HEK293 (cell line): ENCODE measurements around the gene MARK2.

Source experiments
- CTCF ChIA-PET: fragments of 350-600 bp; formaldehyde crosslinking; extraction: SDS; loops from one replicate; lab custom pipeline; 2021; ENCODE audit warnings: antibody characterized with exemption; lab: Yijun Ruan, JAX
- POLR2A ChIA-PET: fragments of 300-600 bp; formaldehyde crosslinking; extraction: SDS; loops from one replicate; lab custom pipeline; 2020; ENCODE audit warnings: antibody characterized with exemption, inconsistent platforms; lab: Yijun Ruan, JAX
- H3K27ac ChIP-seq: fragments of 200-500 bp; sonication (Bioruptor generic); 2 replicates; pipeline ENCODE4 v1.5.1; 2014; ENCODE audit warnings: low read depth, low read length, control low read depth, inconsistent platforms; ENCODE audit errors: extremely low read depth
- H3K36me3 ChIP-seq, 2 experiments: fragments of 200-500 bp in 1 of 2; sonication (Bioruptor generic) in 1 of 2; 1 replicate in 1 of 2; 2 replicates in 1 of 2; pipeline ENCODE4 v1.5.1; 2014 to 2017; ENCODE audit warnings: inconsistent platforms in 2 of 2, low read length in 2 of 2; ENCODE audit not compliant: control insufficient read depth in 2 of 2, insufficient read depth in 1 of 2
- H3K4me1 ChIP-seq: fragments of 200-500 bp; sonication (Bioruptor generic); 2 replicates; pipeline ENCODE4 v1.5.1; 2014; ENCODE audit warnings: mild to moderate bottlenecking, low read length, inconsistent platforms; ENCODE audit not compliant: control insufficient read depth, insufficient read depth
- H3K4me3 ChIP-seq: 2 replicates; pipeline ENCODE4 v1.5.1; 2011; ENCODE audit warnings: low read depth, mild to moderate bottlenecking, control low read depth, low read length, moderate library complexity
- H3K9me3 ChIP-seq: fragments of 200-500 bp; sonication (Bioruptor generic); 2 replicates; pipeline ENCODE4 v1.5.1; 2014; ENCODE audit warnings: low read depth, low read length, inconsistent platforms; ENCODE audit not compliant: control insufficient read depth, insufficient read depth
- EGR2 ChIP-seq: fragments of 450-650 bp; formaldehyde crosslinking; IDR thresholded peaks from 2 replicates; pipeline ENCODE4 v1.5.1; 2016; ENCODE audit warnings: low read depth, missing biosample characterization, missing genetic modification characterization
- GLI4 ChIP-seq: fragments of 450-650 bp; formaldehyde crosslinking; IDR thresholded peaks from 2 replicates; pipeline ENCODE4 v1.5.1; 2016; ENCODE audit warnings: missing biosample characterization, missing genetic modification characterization
- IKZF3 ChIP-seq: fragments of 450-650 bp; IDR thresholded peaks from 2 replicates; pipeline ENCODE4 v1.5.0; 2018; ENCODE audit warnings: missing biosample characterization, mild to moderate bottlenecking, missing genetic modification characterization, moderate library complexity
- KLF1 ChIP-seq: fragments of 450-650 bp; formaldehyde crosslinking; IDR thresholded peaks from 2 replicates; pipeline ENCODE4 v1.5.1; 2016; ENCODE audit warnings: missing biosample characterization, missing genetic modification characterization
- PRDM10 ChIP-seq: fragments of 450-650 bp; formaldehyde crosslinking; IDR thresholded peaks from 2 replicates; pipeline ENCODE4 v1.5.1; 2016; ENCODE audit warnings: missing biosample characterization, missing genetic modification characterization
- ZBTB44 ChIP-seq: fragments of 450-650 bp; IDR thresholded peaks from 2 replicates; pipeline ENCODE4 v1.5.1; 2018; ENCODE audit warnings: missing biosample characterization, mild to moderate bottlenecking, missing genetic modification characterization
- ZBTB48 ChIP-seq: fragments of 450-650 bp; formaldehyde crosslinking; IDR thresholded peaks from 2 replicates; pipeline ENCODE4 v1.5.1; 2016; ENCODE audit warnings: missing biosample characterization, missing genetic modification characterization
- ZFHX2 ChIP-seq: fragments of 450-650 bp; formaldehyde crosslinking; conservative IDR thresholded peaks from 2 replicates; pipeline ENCODE4 v1.5.1; 2016; ENCODE audit warnings: missing biosample characterization, missing genetic modification characterization
- ZIC2 ChIP-seq: fragments of 450-650 bp; formaldehyde crosslinking; IDR thresholded peaks from 2 replicates; pipeline ENCODE4 v1.5.1; 2016; ENCODE audit warnings: missing biosample characterization, missing genetic modification characterization
- ZNF341 ChIP-seq: fragments of 450-650 bp; formaldehyde crosslinking; IDR thresholded peaks from 2 replicates; pipeline ENCODE4; 2016; ENCODE audit warnings: low read depth, missing biosample characterization, missing genetic modification characterization
- ZNF350 ChIP-seq: fragments of 450-650 bp; formaldehyde crosslinking; IDR thresholded peaks from 2 replicates; pipeline ENCODE4 v1.5.0; 2017; ENCODE audit warnings: missing biosample characterization, mild to moderate bottlenecking, missing genetic modification characterization
- ZNF394 ChIP-seq: fragments of 450-650 bp; formaldehyde crosslinking; IDR thresholded peaks from 2 replicates; pipeline ENCODE4 v1.5.1; 2016; ENCODE audit warnings: missing biosample characterization, missing genetic modification characterization, mild to moderate bottlenecking, moderate library complexity, borderline replicate concordance
- ZNF501 ChIP-seq: fragments of 450-650 bp; formaldehyde crosslinking; IDR thresholded peaks from 2 replicates; pipeline ENCODE4 v1.5.1; 2016; ENCODE audit warnings: missing biosample characterization, missing genetic modification characterization
- ZNF560 ChIP-seq: fragments of 450-650 bp; formaldehyde crosslinking; IDR thresholded peaks from 2 replicates; pipeline ENCODE4 v1.5.1; 2017; ENCODE audit warnings: missing biosample characterization, missing genetic modification characterization, borderline replicate concordance
- ZNF561 ChIP-seq: fragments of 450-650 bp; IDR thresholded peaks from 2 replicates; pipeline ENCODE4 v1.5.1; 2018; ENCODE audit warnings: missing biosample characterization, missing genetic modification characterization, borderline replicate concordance
- ZNF600 ChIP-seq: fragments of 450-650 bp; formaldehyde crosslinking; IDR thresholded peaks from 2 replicates; pipeline ENCODE4 v1.5.1; 2016; ENCODE audit warnings: missing biosample characterization, missing genetic modification characterization
- ZNF654 ChIP-seq: fragments of 450-650 bp; formaldehyde crosslinking; IDR thresholded peaks from 2 replicates; pipeline ENCODE4 v1.5.1; 2016; ENCODE audit warnings: low read depth, missing biosample characterization, missing genetic modification characterization
- ZNF660 ChIP-seq: fragments of 450-650 bp; IDR thresholded peaks from 2 replicates; pipeline ENCODE4 v1.5.1; 2018; ENCODE audit warnings: missing biosample characterization, mild to moderate bottlenecking, missing genetic modification characterization
- ZNF664 ChIP-seq: fragments of 450-650 bp; formaldehyde crosslinking; IDR thresholded peaks from 2 replicates; pipeline ENCODE4 v1.5.1; 2016; ENCODE audit warnings: missing biosample characterization, missing genetic modification characterization
- ZNF791 ChIP-seq: fragments of 450-650 bp; formaldehyde crosslinking; IDR thresholded peaks from 2 replicates; pipeline ENCODE4 v1.5.1; 2016; ENCODE audit warnings: missing biosample characterization, missing genetic modification characterization
- ZSCAN23 ChIP-seq: fragments of 450-650 bp; formaldehyde crosslinking; IDR thresholded peaks from 2 replicates; pipeline ENCODE4 v1.5.1; 2016; ENCODE audit warnings: missing biosample characterization, missing genetic modification characterization
- TF ChIP-seq, protein P1 (sequence below): fragments of 450-650 bp; formaldehyde crosslinking; IDR thresholded peaks from 2 replicates; pipeline ENCODE4 v1.5.1; 2016; ENCODE audit warnings: missing biosample characterization, missing genetic modification characterization
- TF ChIP-seq, protein P2 (sequence below): fragments of 450-650 bp; formaldehyde crosslinking; IDR thresholded peaks from 2 replicates; pipeline ENCODE4 v1.5.1; 2016; ENCODE audit warnings: missing biosample characterization, missing genetic modification characterization, low read depth

The MARK2 gene

GRCh38 chr11:63944987-63945386 is 106.1 kb downstream of the MARK2 start (continued):
- TF ChIP-seq, protein P1, sequence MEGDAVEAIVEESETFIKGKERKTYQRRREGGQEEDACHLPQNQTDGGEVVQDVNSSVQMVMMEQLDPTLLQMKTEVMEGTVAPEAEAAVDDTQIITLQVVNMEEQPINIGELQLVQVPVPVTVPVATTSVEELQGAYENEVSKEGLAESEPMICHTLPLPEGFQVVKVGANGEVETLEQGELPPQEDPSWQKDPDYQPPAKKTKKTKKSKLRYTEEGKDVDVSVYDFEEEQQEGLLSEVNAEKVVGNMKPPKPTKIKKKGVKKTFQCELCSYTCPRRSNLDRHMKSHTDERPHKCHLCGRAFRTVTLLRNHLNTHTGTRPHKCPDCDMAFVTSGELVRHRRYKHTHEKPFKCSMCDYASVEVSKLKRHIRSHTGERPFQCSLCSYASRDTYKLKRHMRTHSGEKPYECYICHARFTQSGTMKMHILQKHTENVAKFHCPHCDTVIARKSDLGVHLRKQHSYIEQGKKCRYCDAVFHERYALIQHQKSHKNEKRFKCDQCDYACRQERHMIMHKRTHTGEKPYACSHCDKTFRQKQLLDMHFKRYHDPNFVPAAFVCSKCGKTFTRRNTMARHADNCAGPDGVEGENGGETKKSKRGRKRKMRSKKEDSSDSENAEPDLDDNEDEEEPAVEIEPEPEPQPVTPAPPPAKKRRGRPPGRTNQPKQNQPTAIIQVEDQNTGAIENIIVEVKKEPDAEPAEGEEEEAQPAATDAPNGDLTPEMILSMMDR, result no peak
- no peak for TF ChIP-seq ZNF664 (tag by site-specific recombination)

DNA sequence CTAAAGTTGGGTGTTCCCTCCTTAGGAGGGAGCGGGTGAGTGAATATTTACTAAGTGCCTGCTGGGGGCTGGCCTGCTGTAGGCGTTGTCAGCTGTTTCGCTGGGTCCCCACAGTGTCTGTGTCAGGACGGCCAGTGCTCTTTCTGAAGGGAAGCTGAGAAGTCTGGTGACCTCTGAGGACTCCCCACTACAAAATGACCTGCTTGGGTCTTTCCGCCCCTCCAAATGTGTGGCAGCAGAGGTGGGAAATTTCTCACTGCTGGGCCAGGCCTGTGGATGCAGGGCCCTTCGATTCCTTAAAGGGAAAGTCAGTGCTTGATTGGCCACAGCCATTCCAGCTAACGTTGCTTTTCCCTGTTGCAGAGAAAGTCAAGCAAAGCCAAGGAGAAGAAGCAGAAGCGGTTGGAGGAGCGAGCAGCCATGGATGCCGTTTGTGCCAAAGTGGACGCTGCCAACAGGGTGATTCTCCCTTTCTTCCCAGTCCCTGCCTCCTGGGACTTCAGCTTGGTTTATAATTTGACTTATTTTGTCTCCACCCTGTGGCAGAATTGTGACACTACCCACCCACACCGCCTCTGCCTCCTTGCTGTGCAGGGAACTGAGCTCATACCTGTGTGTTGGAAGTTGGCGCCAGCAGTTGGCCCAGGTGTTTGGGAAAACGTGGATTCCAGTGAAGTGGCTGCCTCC is 106.7 kb downstream of the MARK2 start:
- Histone ChIP-seq H3K9me3 (no peaks in the 10 kb centered on the region), H3K27ac (no peak overlapping the region), H3K4me1 (no peaks in the 10 kb centered on the region), H3K4me3 (no peak overlapping the region), H3K36me3 (peaks cover 4 to 70% of the 10 kb centered on the region in 2 experiments; a peak in 2 of 3 replicates)
- TF ChIP-seq PRDM10 (tag by site-specific recombination) (peak; percentile 67), GLI4 (no peak), ZBTB48 (peak; percentile 59; the same call in 1 of the 2 replicates), ZNF561 (tag by site-specific recombination) (0 out of 2 replicates have a peak, but pooled peaks have one; percentile 24), ZNF654 (tag by site-specific recombination) (peak; percentile 72), KLF1 (no peak), ZNF501 (tag by site-specific recombination) (no peak), ZNF350 (tag by site-specific recombination) (no peak), ZNF600 (peak; percentile 50; the same call in 1 of the 2 replicates), ZBTB44 (tag by site-specific recombination) (no peak), ZNF394 (tag by site-specific recombination) (peak; percentile 66; the same call in 1 of the 2 replicates), ZNF341 (tag by site-specific recombination) (0 out of 2 replicates have a peak, but pooled peaks have one; percentile 7), ZNF560 (tag by site-specific recombination) (no peak), ZIC2 (tag by site-specific recombination) (0 out of 2 replicates have a peak, but pooled peaks have one; percentile 15), ZNF660 (tag by site-specific recombination) (0 out of 2 replicates have a peak, but pooled peaks have one; percentile 14), ZSCAN23 (tag by site-specific recombination) (no peak), ZFHX2 (tag by site-specific recombination) (peak; percentile 56), ZNF791 (no peak), IKZF3 (tag by site-specific recombination) (peak; percentile 36; the same call in 1 of the 2 replicates), EGR2 (tag by site-specific recombination) (peak; percentile 66; the same call in 1 of the 2 replicates)
- TF ChIP-seq, protein P1, result peak; percentile 64
- TF ChIP-seq, protein P2, sequence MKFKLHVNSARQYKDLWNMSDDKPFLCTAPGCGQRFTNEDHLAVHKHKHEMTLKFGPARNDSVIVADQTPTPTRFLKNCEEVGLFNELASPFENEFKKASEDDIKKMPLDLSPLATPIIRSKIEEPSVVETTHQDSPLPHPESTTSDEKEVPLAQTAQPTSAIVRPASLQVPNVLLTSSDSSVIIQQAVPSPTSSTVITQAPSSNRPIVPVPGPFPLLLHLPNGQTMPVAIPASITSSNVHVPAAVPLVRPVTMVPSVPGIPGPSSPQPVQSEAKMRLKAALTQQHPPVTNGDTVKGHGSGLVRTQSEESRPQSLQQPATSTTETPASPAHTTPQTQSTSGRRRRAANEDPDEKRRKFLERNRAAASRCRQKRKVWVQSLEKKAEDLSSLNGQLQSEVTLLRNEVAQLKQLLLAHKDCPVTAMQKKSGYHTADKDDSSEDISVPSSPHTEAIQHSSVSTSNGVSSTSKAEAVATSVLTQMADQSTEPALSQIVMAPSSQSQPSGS (tag by site-specific recombination), result no peak
- CTCF ChIA-PET, result interaction anchor here (0.5 to 7.5 kb wide), 34 partner anchors 9 to 1385 kb away, joined by 3 to 135 read pairs (median 4); partner anchors contain the start of genes MARK2 and RCOR2
- POLR2A ChIA-PET, result interaction anchor here (1.0 to 1.9 kb wide), 5 partner anchors 14 to 177 kb away, joined by 3 to 14 read pairs (median 5); partner anchors contain the start of genes MARK2, RCOR2 and ZFTA
